Body of pancreas (tissue), 4 donors: ENCODE measurements around the gene RAB2B.

ENCODE experiments used
- POLR2A ChIP-seq, 3 donors: fragments of 450-650 bp; IDR thresholded peaks; one replicate each; pipeline ENCODE4 v1.6.1; 2016; ENCODE audit warnings: antibody characterized with exemption in 3 of 3, mild to moderate bottlenecking in 2 of 3
- TF ChIP-seq, protein P1 (sequence below), 7 experiments: fragments of 450-650 bp in 4 of 7; fragments of 200-600 bp in 3 of 7; sonication (generic) in 3 of 7; IDR thresholded peaks; one replicate each; pipeline ENCODE4 v1.5.1; 2016 to 2019; ENCODE audit warnings: antibody characterized with exemption in 7 of 7

- TF ChIP-seq, protein P1, sequence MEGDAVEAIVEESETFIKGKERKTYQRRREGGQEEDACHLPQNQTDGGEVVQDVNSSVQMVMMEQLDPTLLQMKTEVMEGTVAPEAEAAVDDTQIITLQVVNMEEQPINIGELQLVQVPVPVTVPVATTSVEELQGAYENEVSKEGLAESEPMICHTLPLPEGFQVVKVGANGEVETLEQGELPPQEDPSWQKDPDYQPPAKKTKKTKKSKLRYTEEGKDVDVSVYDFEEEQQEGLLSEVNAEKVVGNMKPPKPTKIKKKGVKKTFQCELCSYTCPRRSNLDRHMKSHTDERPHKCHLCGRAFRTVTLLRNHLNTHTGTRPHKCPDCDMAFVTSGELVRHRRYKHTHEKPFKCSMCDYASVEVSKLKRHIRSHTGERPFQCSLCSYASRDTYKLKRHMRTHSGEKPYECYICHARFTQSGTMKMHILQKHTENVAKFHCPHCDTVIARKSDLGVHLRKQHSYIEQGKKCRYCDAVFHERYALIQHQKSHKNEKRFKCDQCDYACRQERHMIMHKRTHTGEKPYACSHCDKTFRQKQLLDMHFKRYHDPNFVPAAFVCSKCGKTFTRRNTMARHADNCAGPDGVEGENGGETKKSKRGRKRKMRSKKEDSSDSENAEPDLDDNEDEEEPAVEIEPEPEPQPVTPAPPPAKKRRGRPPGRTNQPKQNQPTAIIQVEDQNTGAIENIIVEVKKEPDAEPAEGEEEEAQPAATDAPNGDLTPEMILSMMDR (IDR thresholded peaks at IDR 0.05), result no peak
- TF ChIP-seq POLR2A (IDR thresholded peaks at IDR 0.05), result no peak
These were observed 40.1 kb downstream of the RAB2B start for GRCh38 chr14:21436567-21437062.
